A549 (cell line): ENCODE results near the gene ESR1.
"Not testable (repeated sequence)": the region's sequence is repeated elsewhere in the genome, so short reads cannot be mapped to it uniquely, and the experiment has no call there.

Experiments
- CHD2 ChIP-seq: fragments of 150-350 bp; IDR thresholded peaks from 2 replicates; pipeline ENCODE4 v1.6.1; 2014; ENCODE audit warnings: low read length; ENCODE audit not compliant: partially characterized antibody
- CHD4 ChIP-seq: fragments of 200-600 bp; sonication (generic); IDR thresholded peaks from 2 replicates; pipeline ENCODE4 v1.6.1; 2016; ENCODE audit warnings: antibody characterized with exemption, mild to moderate bottlenecking, borderline replicate concordance
- EHMT2 ChIP-seq: fragments of 200-600 bp; sonication (generic); IDR thresholded peaks from 2 replicates; pipeline ENCODE4 v1.6.1; 2016; ENCODE audit warnings: antibody characterized with exemption, low read depth, mild to moderate bottlenecking, moderate library complexity
- EP300 ChIP-seq, 2 experiments: fragments of >200 bp; sonication (Bioruptor Twin); formaldehyde crosslinking; IDR thresholded peaks; 2 replicates in 1 of 2; 3 replicates in 1 of 2; pipeline ENCODE4 v1.6.1; 2016 to 2017
- FOXS1 ChIP-seq: fragments of 250-450 bp; sonication (Bioruptor Pico); IDR thresholded peaks from 2 replicates; pipeline ENCODE4 v1.5.0; 2020; ENCODE audit warnings: mild to moderate bottlenecking, moderate library complexity
- NPAS2 ChIP-seq: fragments of 250-450 bp; sonication (Bioruptor Pico); IDR thresholded peaks from 2 replicates; pipeline ENCODE4 v1.8.0; 2022; ENCODE audit warnings: mild to moderate bottlenecking, moderate library complexity, borderline replicate concordance
- POLR2A ChIP-seq: IDR thresholded peaks from 2 replicates; pipeline ENCODE4 v1.6.1; 2012; ENCODE audit warnings: mild to moderate bottlenecking, low read length
- POLR2AphosphoS2 ChIP-seq: conservative IDR thresholded peaks from 2 replicates; pipeline ENCODE4 v1.6.1; 2012; ENCODE audit warnings: low read length, improper control_type of control experiment, inconsistent platforms
- TF ChIP-seq, protein P1 (sequence below): fragments of >200 bp; sonication (Bioruptor Twin); formaldehyde crosslinking; IDR thresholded peaks from 3 replicates; pipeline ENCODE4 v1.5.1; 2016
- TF ChIP-seq, protein P2 (sequence below): IDR thresholded peaks from 2 replicates; pipeline ENCODE4 v1.6.1; 2012
- TF ChIP-seq, protein P3 (sequence below): IDR thresholded peaks from 2 replicates; pipeline ENCODE4 v1.6.1; 2012

DNA sequence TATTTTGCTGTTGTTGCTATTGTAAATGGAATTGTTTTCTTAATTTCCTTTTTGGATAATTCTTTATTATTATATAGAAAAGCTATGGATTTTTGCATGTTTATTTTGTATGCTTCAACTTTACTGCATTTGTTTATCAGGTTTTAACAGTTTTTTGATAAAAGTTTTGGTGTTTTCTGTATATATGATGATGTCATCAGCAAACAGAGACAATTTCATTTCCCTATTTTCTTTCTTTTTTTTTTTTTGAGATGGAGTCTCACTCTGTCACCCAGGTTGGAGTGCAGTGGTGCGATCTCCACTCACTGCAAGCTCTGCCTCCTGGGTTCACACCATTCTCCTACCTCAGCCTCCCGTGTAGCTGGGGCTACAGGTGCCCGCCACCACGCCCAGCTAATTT is 156.9 kb downstream of the ESR1 start:
- TF ChIP-seq, protein P1, sequence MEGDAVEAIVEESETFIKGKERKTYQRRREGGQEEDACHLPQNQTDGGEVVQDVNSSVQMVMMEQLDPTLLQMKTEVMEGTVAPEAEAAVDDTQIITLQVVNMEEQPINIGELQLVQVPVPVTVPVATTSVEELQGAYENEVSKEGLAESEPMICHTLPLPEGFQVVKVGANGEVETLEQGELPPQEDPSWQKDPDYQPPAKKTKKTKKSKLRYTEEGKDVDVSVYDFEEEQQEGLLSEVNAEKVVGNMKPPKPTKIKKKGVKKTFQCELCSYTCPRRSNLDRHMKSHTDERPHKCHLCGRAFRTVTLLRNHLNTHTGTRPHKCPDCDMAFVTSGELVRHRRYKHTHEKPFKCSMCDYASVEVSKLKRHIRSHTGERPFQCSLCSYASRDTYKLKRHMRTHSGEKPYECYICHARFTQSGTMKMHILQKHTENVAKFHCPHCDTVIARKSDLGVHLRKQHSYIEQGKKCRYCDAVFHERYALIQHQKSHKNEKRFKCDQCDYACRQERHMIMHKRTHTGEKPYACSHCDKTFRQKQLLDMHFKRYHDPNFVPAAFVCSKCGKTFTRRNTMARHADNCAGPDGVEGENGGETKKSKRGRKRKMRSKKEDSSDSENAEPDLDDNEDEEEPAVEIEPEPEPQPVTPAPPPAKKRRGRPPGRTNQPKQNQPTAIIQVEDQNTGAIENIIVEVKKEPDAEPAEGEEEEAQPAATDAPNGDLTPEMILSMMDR, result not testable (repeated sequence)
- TF ChIP-seq POLR2A; CHD4; POLR2AphosphoS2; EHMT2; CHD2; FOXS1 (CRISPR knock-in tag); EP300 (IDR thresholded peaks at IDR 0.05); NPAS2 (CRISPR knock-in tag): not testable (repeated sequence)
- TF ChIP-seq, protein P2, sequence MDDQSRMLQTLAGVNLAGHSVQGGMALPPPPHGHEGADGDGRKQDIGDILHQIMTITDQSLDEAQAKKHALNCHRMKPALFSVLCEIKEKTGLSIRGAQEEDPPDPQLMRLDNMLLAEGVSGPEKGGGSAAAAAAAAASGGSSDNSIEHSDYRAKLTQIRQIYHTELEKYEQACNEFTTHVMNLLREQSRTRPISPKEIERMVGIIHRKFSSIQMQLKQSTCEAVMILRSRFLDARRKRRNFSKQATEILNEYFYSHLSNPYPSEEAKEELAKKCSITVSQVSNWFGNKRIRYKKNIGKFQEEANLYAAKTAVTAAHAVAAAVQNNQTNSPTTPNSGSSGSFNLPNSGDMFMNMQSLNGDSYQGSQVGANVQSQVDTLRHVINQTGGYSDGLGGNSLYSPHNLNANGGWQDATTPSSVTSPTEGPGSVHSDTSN, result not testable (repeated sequence)
- TF ChIP-seq, protein P3, sequence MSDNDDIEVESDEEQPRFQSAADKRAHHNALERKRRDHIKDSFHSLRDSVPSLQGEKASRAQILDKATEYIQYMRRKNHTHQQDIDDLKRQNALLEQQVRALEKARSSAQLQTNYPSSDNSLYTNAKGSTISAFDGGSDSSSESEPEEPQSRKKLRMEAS, result not testable (repeated sequence)
